ENCODE results near the gene SAA4. TPM values are rescaled to one million over a fixed set of nuclear protein-coding genes. Genes with fewer than 3 reads are reported as not detected.

SAA4 gene
- total and polyA plus RNA-seq, 9 of the 15 experiments (the other 6 are each of a cell fraction or from before 2014, with no cell fraction given) = not detected

DNA sequence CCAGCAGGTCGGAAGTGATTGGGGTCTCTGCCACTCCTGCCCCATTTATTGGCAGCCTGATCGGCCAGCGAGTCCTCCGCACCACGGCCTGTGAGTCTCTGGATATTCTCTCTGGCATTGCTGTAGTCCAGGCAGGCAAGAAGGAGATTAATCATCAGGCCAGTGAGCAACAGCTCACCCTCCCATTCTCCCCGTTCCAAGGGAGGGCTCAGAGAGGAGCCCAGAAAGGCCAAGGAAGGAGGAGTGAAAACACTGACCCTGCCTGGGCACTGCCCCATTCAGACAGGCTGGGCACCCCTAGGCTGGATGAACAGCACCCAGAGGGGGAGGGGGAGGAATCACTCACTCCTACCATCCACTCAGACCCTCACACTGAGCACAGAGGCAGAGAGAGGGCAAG, 8.8 kb upstream of the SAA4 start:
- Histone ChIP-seq H3K4me2 (ENCODE audit: insufficient read depth, low read length) (no peak overlapping the region), H3K9me3 (replicated peaks; ENCODE audit: control insufficient read depth, insufficient read depth, low read depth, low read length) (no peaks in the 10 kb centered on the region), H3K4me3 (no peak overlapping the region), H2AFZ (ENCODE audit: low read depth, low read length) (no peak overlapping the region), H4K20me1 (replicated peaks; ENCODE audit: control insufficient read depth, insufficient read depth, low read length) (no peaks in the 10 kb centered on the region; the same call in 1 of the 2 replicates), H3K79me2 (ENCODE audit: control insufficient read depth, insufficient read depth, low read length) (no peaks in the 10 kb centered on the region), H3K36me3 (ENCODE audit: control insufficient read depth, insufficient read depth, low read length) (no peaks in the 10 kb centered on the region), H3K9ac (ENCODE audit: insufficient read depth in 1 of 2, low read depth in 2 of 2, low read length in 2 of 2) (no peak overlapping the region), H3K27ac (ENCODE audit: extremely low read depth, low read depth, low read length) (no peak overlapping the region), H3K27me3 (ENCODE audit: control insufficient read depth in 2 of 2, insufficient read depth in 2 of 2, low read length in 2 of 2) (peaks cover 8 to 11% of the 10 kb centered on the region in 2 experiments; a peak in 3 of 5 replicates), H3K4me1 (replicated peaks in 1 of 2; ENCODE audit: control insufficient read depth in 2 of 2, insufficient read depth in 2 of 2, low read length in 2 of 2) (no peaks in the 10 kb centered on the region), H3K9me1 (ENCODE audit: control insufficient read depth, insufficient read depth, low read length) (no peaks in the 10 kb centered on the region)
- CTCF ChIA-PET (ENCODE audit: low intra/inter-chr PET ratio) = no interaction called here
- intact Hi-C loops (cut with micrococcal nuclease) = loop anchor here (10.0 kb wide), 1 partner anchor 489 kb away; no protein-coding TSS in a partner anchor
- BruUV-seq (replicated peaks) = no TSS peak
- in situ Hi-C loops (cut with MboI) = loop anchor here (10.0 kb wide), 1 partner anchor 489 kb away; no protein-coding TSS in a partner anchor
- DNase-seq (ENCODE audit: extremely low read depth in 1 of 4, low spot score in 3 of 4) (no peak), ATAC-seq (no peak), FAIRE-seq (no peak)
- WGBS (ENCODE audit: insufficient coverage, low coverage, missing lambda C conversion rate) = 7% methylated on average over 6 of the region's 6 CpGs
- POLR2A ChIA-PET = interaction anchor here (0.7 kb wide), 1 partner anchor 17 kb away, joined by 3 read pairs; no protein-coding TSS in a partner anchor
- TF ChIP-seq YBX1 (IDR thresholded peaks at IDR 0.05) (no peak), STAT5B (CRISPR knock-in tag; IDR thresholded peaks at IDR 0.05) (no peak), CGGBP1 (CRISPR knock-in tag; IDR thresholded peaks at IDR 0.05) (no peak), HLTF (IDR thresholded peaks at IDR 0.05) (no peak)
- TF ChIP-seq, protein P1, sequence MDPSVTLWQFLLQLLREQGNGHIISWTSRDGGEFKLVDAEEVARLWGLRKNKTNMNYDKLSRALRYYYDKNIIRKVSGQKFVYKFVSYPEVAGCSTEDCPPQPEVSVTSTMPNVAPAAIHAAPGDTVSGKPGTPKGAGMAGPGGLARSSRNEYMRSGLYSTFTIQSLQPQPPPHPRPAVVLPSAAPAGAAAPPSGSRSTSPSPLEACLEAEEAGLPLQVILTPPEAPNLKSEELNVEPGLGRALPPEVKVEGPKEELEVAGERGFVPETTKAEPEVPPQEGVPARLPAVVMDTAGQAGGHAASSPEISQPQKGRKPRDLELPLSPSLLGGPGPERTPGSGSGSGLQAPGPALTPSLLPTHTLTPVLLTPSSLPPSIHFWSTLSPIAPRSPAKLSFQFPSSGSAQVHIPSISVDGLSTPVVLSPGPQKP (CRISPR knock-in tag; IDR thresholded peaks at IDR 0.05) = no peak

Measured in K562 (cell line).